GM18508 (cell line): ENCODE data around the gene ZNF335.
A peak's percentile ranks its signal among the peaks of the same experiment; 100 is the strongest.
"Not testable (repeated sequence)": the region's sequence is repeated elsewhere in the genome, so short reads cannot be mapped to it uniquely, and the experiment has no call there.

Experiments
- ATAC-seq: cut with Tn5 transposase; IDR thresholded peaks from one replicate; pipeline ENCODE4 v1.9.1; 2021; ENCODE audit warnings: moderate number of reproducible peaks; ENCODE audit not compliant: insufficient read depth, unreplicated experiment

ZNF335 gene

GRCh38 chr20:45918779-45919537 is 53.0 kb downstream of the ZNF335 start:
- ATAC-seq = no peak

- no peak for ATAC-seq
Measured at GRCh38 chr20:45918182-45918737, 53.7 kb downstream of the ZNF335 start.

GRCh38 chr20:45917790-45918141 is 54.2 kb downstream of the ZNF335 start:
- ATAC-seq = no peak

GRCh38 chr20:45913116-45913515 is 58.9 kb downstream of the ZNF335 start:
- no peak for ATAC-seq

- ATAC-seq = no peak
Measured at GRCh38 chr20:45912344-45912682, 59.7 kb downstream of the ZNF335 start.

GRCh38 chr20:45911486-45912343 is 60.3 kb downstream of the ZNF335 start, which contains the start of gene PLTP:
Gene PLTP (minus strand): TSS chr20:45912155. CDS start chr20:45911452, 703 bp downstream.
- ATAC-seq = no peak

- peak; percentile 85 for ATAC-seq
Measured at GRCh38 chr20:45910670-45911485, 61.1 kb downstream of the ZNF335 start.

- ATAC-seq = no peak
Measured at GRCh38 chr20:45909817-45910669, 62.0 kb downstream of the ZNF335 start.

GRCh38 chr20:45909336-45909808 is 62.6 kb downstream of the ZNF335 start:
- ATAC-seq = no peak

- ATAC-seq = no peak
Measured at GRCh38 chr20:45908084-45908483, 63.9 kb downstream of the ZNF335 start.

- ATAC-seq = no peak
Measured at GRCh38 chr20:45907219-45907948, 64.6 kb downstream of the ZNF335 start.

GRCh38 chr20:45905505-45906079 is 66.4 kb downstream of the ZNF335 start:
- ATAC-seq = no peak

GRCh38 chr20:45904583-45905504 is 67.2 kb downstream of the ZNF335 start:
- no peak for ATAC-seq

GRCh38 chr20:45902199-45902701 is 69.8 kb downstream of the ZNF335 start:
- ATAC-seq = no peak

GRCh38 chr20:45901332-45901731 is 70.7 kb downstream of the ZNF335 start:
- ATAC-seq = not testable (repeated sequence)

- no peak for ATAC-seq
Measured at GRCh38 chr20:45899046-45899835, 72.8 kb downstream of the ZNF335 start.
